HG03575 (cell line): ENCODE results near the gene GLI2.

Source experiments
- ATAC-seq: cut with Tn5 transposase; IDR thresholded peaks from one replicate; pipeline ENCODE4 v1.9.1; 2021; ENCODE audit not compliant: unreplicated experiment, insufficient number of reproducible peaks, low FRiP score; ENCODE audit errors: extremely low read depth

GLI2 gene

GRCh38 chr2:120777170-120777751 is 41.6 kb downstream of the GLI2 start:
- ATAC-seq: no peak

DNA sequence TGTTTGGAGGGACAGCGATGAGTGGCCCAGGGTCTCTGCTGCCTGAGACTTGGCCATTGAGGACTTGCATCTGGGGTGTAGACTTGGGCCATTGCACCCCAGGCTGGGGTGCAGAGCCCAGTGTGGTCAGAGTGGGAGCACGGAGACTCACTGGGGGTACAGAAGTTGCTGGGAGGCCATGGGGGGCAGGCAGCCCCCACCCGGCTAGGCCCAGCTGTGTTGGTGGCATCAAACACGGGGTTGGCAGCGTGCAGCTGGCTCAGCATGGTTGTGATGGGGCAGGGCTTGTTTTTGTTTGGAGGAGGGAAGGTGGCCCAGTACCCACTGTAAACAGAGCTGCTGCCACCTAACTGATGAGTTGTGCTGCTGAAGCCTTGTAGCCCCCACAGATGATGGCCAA is 42.1 kb downstream of the GLI2 start:
- no peak for ATAC-seq

- no peak for ATAC-seq
These were observed 42.6 kb downstream of the GLI2 start for GRCh38 chr2:120778244-120778643.

DNA sequence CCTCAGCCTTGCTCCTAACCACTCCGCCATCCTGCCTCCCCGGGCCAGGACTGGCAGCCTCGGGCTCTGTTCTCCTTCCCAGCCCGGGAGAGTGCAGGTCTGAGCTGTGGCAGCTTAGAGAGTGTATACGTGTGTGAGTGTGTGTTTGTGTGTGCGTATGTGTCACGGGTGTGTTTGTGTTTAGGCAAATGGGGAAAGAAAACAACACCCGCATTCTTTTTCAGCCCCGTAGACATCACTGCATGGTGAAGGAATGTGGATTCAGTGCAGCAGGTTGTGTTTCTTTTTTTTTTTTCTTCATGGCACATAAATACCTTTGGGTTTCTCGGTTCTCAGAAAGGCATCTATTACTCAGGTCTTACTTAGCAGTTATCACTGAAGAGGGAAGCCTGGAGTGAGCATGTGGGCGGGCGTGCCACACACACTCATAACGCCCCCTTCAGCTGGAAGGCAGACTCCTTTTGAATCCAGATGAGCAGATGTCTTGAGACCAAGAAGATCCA is 44.2 kb downstream of the GLI2 start:
- ATAC-seq: no peak

DNA sequence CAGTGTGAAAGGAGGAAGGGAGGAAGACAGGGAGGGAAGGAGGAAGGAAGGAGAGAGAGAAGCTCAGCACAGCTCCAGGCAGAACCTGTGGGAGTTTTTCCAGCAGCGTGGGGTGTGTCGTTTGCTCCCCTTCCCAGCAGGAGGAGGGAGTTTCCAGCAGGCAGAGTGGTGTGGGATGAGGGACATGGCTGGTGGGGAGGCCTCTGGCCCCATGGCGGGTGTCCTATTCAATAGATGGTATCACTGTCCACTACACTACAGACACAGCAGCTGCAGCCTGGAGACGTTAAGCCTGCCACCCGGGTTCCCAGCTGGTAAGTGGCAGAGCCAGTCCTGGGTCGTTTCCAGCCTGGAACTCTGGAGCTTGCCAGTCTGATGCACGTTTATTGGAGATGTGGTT is 44.7 kb downstream of the GLI2 start:
- ATAC-seq: no peak

DNA sequence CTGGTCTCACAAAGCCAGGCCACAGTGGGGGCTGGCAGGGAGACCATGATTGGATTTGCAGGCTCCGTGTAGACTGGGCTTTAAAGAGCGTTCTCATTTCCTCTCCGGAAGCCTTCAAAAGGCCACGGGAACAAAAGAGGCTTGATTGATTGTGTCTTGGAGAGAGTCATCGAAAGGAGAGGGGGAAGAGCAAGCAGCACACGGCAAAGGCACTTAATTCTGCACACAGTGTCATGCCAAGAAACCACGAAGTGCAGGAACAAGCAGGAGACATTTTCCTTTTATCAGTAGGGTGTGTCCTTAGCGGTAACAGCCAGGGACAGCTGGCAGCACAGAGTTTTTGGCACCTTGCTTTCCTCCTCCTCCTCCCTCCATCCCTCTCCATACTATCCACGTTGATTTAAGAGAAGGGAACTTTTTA is 47.7 kb downstream of the GLI2 start:
- no peak for ATAC-seq

DNA sequence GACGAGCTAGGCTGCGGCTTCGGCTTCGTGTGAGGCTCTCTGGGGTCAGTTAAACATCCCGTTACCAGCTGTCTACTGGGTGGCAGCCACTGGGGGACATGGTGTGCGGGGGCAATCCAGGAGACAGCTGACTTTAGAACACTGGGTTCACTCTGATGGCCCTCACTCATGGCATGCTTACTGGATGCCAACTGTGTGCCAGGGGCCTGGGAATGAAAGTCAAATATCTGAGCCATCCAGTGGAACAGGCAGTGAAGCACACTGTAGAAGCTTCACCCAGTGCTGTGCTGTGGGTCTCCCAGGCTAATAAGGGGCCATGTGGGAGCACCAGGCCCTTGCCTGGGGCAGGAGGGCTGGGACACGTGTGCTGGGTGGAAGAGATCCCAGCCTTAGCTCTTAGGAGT is 48.3 kb downstream of the GLI2 start:
- no peak for ATAC-seq
